ENCODE results near the gene PPM1H. TPM values are rescaled to one million over a fixed set of nuclear protein-coding genes. Genes with fewer than 3 reads are reported as not detected.

The PPM1H gene
- total and polyA plus RNA-seq, 2 of the 8 experiments (the other 6 are each of a cell fraction or from before 2014, with no cell fraction given), result 16.4 to 36.1 TPM

- TF ChIP-seq ATF3 (IDR thresholded peaks at IDR 0.05; ENCODE audit: insufficient read depth, low read depth, low read length) (no peak), E2F6 (IDR thresholded peaks at IDR 0.05) (no peak), SIRT6 (IDR thresholded peaks at IDR 0.05; ENCODE audit: low read length) (no peak), CTCF (IDR thresholded peaks at IDR 0.05; ENCODE audit: control extremely low read depth in 1 of 3, insufficient read depth in 1 of 3, low read depth in 1 of 3, low read length in 3 of 3) (no peak), SUZ12 (IDR thresholded peaks at IDR 0.05; ENCODE audit: low read length) (no peak), SIX5 (IDR thresholded peaks at IDR 0.05; ENCODE audit: low read depth, low read length) (no peak), JUND (IDR thresholded peaks at IDR 0.05; ENCODE audit: low read length) (no peak)
These were observed 43.0 kb downstream of the PPM1H start (continued) for GRCh38 chr12:62891805-62892549.
